Hematopoietic multipotent progenitor cell (in vitro differentiated cells): ENCODE results near the gene PIP5K1B. TPM values are rescaled to one million over a fixed set of nuclear protein-coding genes. Genes with fewer than 3 reads are reported as not detected.
"Not testable (repeated sequence)": the region's sequence is repeated elsewhere in the genome, so short reads cannot be mapped to it uniquely, and the experiment has no call there.

Experiments used
- DNase-seq, 3 donors: peaks; one replicate each; pipeline ENCODE4 v3.0.0-alpha.2; 2011 to 2015; ENCODE audit warnings: low read depth in 2 of 3, low spot score in 2 of 3
- total RNA-seq: library from RNA; depleted of rRNA; stranded (reverse); fragments of >200 nt; gene quantifications from one replicate; pipeline ENCODE4 v1.2.3, GENCODE V29; 2012

The PIP5K1B gene, protein sequence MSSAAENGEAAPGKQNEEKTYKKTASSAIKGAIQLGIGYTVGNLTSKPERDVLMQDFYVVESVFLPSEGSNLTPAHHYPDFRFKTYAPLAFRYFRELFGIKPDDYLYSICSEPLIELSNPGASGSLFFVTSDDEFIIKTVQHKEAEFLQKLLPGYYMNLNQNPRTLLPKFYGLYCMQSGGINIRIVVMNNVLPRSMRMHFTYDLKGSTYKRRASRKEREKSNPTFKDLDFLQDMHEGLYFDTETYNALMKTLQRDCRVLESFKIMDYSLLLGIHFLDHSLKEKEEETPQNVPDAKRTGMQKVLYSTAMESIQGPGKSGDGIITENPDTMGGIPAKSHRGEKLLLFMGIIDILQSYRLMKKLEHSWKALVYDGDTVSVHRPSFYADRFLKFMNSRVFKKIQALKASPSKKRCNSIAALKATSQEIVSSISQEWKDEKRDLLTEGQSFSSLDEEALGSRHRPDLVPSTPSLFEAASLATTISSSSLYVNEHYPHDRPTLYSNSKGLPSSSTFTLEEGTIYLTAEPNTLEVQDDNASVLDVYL
- total RNA-seq, result 12.4 TPM

DNA sequence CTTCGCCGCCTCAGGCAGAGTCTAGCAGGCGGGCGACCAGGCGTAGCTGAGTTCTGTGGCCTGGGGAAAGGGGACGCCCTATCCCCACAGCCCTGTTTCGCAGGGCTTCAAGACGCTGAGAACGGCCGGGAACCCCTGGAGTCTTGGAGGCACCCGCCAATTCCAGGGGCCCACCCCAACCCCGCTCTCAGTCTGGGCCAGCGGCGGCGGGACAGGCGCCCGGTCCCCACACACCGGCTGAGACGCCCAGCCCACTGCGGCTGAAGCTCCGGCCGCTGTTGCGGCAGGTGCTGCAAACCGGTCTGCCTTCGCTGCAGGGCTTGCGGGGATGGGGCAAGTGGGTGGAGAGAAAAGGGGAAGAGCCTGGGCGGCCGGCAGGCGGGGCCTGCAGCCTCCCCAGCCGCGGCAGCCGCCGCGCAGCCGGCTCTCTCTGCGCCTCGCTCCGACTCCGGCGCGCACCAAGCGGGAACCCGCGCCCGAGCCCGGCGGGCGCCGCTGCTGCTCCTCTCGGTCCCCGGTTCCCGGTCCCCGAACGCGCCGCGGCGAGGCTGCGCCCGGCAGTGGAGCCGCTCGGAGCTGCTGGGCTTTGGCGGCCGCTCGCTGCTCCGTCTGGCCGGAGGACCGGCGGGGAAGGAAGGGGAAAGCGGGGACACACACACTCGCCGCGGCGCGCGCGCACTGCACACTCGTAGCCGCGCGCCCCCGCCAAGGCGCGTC, at the start of gene PIP5K1B:
Gene PIP5K1B (plus strand): TSS at position 427 of the 717 bp plus-strand sequence. CDS start 117,375 bp downstream, outside the sequence.
- peak in 2 of 3 donors; percentile 87 to 91 for DNase-seq

DNA sequence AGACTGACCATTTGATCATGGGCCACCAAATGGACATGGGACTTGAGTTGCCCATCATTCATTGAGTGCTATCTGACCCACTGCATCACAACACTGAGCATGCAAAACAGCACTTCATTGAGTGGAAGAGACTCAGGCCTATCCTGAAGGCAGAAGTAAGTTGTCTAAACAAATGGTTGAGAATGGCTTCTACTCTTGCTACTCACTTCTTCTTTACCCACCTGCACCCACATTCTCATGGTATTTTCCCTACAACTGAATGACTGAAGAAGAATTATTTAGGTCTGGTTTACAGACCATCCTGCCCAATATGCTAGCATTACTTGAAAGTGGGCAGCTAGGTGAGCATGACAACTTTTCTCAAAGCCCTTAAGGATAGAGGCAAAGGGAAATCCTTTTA, 41.0 kb upstream of the PIP5K1B start:
- no peak for DNase-seq

DNA sequence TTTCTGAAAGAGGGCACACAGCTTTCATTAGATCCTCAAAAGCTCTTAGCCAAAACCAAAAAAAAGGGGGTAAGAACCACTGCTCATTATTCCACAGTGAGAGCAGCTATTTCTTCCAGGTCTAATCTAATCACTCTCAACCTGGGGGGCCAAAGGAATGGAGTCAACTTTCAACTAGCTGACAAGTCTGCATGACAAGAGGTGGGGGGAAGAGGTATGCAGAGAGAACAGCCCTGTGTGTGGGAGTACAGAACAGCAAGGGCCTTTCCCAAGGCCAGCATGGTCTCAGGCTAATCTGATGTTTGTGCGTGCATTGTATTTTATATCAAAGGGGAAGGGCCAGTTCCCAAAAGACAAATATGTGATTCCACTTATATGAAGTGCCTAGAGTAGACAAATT, 36.9 kb upstream of the PIP5K1B start:
- no peak for DNase-seq

DNA sequence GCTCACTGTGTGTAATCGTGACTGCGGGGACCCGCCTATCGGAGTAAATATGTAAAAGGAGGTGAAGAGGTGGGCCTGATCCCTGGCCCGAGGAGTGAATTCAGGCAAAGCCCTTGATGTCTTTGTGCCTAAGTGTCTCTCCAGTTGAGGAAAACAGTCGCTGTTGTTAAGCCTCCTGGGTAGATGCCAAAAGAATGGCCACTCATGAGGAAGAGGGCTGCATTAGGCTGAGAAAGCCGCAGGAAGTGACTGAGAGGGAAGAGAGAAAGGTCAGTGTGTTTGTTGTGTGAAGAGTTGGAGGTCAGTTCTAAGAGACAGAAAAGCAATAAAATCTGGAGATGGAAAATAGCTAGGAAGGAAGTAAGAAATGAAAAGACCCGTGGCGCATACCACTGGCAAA, 35.8 kb upstream of the PIP5K1B start:
- no peak for DNase-seq

DNA sequence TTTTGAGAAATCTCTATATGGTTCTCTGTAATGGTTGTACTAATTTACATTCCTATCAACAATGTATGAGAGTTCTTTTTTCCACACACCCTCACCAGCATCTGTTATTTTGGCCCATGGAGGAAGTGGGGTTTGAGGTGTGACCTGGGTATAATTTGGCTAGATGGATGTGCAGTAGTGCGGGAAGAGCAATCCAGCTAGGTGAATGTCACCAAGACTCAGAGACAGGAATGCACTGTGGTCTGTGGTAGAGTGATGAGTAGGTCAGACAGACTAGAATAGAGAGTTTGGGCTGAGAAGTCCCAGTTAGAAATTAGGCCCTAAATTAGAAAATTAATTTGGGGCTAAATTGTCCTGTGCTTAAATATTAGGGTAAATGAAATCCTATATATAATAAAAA, 32.8 kb upstream of the PIP5K1B start:
- DNase-seq, result no peak

DNA sequence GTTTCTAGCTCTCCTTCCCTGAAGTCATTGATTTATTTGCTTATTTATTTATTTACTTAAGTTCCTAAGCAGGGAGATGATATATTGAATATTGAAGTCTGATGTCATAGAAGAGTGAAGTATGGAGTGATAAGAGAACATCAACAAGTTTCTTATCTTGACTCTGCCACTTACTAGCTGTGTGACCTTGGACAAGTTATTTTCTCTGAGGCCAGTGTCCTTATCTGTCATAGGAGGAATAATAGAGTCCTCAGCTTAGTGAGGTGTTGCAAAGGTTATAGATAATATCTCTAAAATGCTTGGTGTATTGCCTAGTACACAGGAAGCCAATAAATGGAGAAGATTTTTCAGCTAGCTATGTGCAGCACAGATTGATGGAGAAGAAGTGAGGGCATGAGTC, 32.4 kb upstream of the PIP5K1B start:
- no peak for DNase-seq

DNA sequence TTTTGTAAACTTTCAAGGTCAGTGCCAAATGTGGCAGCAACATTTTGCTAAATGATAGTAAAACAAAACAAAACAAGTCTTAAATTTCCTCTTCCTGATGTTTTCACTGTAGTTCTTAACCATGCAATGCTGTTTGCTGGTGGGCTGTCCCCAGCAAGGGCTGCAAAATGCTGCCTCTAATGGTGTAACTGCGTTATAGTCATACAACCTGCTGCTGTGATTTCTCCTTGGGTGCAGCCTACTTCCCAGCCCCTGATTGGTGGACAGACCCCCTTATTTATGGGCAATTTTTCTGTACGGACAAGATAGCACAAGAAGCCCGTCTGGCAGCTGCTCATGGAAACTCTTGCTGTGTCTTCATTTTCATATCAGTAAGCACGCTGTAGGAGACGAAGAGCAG, 26.6 kb upstream of the PIP5K1B start:
- DNase-seq, result peak in 2 of 3 donors; percentile 29 to 39

DNA sequence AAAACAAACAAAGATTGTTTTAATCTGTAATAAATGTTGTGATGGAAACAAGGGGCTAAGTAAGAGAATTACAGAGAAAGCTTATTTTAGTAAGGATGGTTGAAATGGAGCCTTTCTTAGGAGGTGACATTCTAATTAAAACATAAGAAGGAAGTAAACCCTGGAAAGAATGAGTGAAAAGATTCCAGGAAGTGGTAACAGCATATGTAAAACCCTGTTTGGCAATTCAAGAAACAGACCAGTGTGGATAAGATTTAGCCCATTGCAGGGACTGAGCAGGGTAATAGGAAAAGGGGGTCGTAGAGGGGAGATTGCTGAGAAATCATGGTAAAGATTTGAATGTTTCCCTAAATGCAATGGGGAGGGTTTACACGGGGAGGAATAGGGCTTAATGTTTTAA, 21.6 kb upstream of the PIP5K1B start:
- no peak for DNase-seq

DNA sequence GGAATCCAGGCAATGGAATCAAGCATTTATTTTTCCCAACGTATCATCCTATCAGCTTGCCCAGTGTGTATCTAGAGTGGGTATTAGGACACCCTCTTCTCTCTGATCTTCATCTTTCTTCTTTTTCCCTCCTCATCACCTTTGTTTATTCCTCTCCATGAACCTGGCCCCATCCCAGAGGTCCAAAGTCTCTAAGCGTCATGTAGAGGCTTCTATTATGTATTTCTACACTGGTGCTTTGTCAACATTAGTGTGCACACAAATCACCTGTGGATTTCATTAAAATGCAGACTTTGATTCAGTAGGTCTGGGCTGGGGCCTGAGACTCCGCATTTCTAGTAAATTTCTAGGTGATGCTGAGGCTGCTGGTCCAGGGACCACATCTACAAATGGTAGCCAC, 19.8 kb upstream of the PIP5K1B start:
- DNase-seq, result no peak

DNA sequence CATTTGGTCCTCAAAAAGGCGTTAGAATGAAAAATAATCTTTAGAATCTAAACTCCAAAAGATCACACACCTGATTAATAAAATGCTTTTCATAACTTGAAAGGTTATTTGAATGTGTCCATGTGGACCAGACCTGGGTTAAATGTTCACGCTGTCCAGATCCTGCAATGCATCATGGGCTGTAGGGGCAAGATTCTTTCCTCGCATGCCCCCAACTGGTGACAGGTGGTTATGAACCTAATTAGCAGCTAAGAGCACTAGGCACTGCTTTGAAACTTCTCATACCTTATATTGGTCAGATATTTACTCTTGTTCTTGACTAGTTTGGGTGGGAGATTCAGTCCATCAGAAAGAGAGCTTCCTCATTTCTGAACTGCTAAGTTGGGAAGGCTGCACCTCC, 19.3 kb upstream of the PIP5K1B start:
- peak in 1 of 3 donors; percentile 64 for DNase-seq

DNA sequence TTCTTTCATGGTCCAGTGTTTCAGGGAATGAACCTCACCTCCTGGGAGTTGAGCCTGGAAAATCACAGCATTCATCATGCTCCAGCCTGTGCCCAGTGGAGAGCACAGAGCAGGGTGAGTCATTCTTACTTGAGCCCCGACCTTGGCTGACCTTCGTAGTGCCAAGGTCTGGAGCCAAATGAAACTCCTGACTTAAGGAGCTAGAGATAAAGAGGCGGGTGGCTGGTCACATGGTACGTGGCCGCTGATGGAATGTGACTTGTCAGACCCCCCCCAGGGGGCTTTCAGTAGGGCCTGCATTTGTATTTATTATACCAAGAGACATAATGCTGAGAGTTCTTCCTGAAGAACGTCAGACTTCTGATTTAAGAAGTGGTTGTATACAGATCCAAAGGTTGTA, 15.0 kb upstream of the PIP5K1B start:
- no peak for DNase-seq

DNA sequence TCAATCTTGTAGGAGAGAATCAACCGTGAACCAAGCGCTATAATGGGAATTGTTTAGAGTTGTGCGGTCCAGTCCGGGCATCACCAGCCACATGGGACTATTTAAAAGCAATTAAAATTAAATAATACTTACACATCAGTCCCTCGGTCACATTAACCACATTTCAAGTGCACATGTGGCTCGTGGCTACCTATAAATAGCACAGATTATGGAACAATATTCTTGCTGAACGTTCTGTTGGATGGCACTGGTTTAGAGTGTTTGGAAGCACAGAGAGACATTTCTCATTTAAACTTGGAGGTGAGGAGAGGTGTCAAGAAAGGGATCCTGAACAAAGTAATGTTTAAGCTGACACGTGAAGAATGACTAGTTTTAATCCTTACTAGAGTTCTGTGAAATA, 12.5 kb upstream of the PIP5K1B start:
- DNase-seq, result no peak

DNA sequence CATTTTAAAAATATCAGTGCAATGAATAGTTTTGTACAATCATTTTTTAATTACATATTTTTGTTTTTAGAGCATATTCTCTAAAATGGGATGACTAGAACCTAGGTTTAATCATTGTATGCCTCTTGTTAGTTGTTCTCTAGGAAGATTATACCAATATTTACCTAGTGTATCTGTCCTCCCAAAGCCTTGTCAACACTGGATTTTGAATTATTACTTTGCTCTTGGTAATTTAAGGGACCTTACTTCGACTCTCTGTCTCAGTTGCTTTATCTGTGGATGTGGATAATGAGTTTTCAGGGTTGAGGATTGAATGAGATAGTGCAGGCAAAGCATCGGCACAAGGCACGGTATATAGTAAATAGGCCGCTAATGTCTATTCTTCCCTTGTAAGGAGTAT, 10.9 kb upstream of the PIP5K1B start:
- DNase-seq, result no peak

DNA sequence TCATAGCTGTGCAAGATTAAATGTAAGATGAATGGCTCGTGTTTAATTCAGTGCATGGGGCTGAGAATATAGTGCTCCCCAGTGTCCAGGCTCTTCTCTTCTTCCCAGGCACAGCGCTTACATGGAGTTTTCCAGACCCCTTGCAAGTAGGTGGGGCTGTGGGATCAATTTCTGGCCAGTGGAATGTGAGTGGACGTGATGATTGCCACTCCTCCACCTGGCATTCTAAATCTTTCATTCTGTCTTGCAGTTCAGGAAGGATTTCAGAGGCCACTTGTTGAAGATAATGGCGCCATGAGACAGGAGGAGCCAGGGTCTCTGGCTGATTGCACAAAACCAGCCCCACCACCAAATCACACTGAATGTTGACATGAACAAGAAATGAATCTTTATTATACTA, 7.2 kb upstream of the PIP5K1B start:
- DNase-seq, result no peak

DNA sequence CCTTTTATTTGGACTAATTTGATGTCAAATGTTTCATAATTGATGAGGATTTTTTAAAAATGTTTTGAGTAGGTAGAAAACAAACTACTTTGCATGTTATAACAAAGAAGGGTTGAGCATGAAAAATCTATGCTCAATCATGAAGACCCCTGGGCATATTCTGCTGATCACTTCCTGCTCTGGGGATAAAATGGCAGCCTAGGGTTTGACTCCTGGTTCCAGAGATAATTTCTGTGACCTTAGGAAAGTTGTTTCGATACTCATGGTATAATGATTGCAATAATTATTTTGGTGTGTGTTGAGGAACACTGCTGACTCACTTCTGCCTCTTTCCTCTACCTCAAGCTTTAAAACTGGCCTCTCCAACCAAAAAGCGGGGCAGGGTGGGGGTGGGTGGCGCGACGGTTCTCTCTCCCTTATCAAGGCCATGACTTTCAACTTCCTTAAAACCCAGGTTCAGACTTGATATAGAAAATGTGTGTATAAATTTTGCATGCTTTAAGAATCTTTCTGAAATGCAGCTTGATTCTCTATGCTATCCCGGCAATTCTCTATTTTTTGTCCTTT, 6.0 kb upstream of the PIP5K1B start:
- DNase-seq, result peak in 2 of 3 donors; percentile 60 to 78

DNA sequence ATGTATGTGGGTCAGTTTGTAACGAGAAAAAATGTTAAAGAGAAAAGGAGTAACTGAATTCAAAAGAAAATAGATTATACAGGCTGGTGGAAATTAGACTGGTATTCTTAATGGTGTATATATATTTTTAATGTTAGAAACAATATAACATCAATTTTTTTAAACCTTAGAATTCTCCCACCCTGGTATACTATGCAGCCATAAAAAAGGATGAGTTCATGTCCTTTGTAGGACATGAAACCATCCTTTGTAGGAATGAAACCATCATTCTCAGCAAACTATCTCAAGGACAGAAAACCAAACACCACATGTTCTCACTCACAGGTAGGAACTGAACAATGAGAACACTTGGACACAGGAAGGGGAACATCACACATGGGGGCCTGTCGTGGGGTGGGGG, 5.4 kb upstream of the PIP5K1B start:
- DNase-seq, result not testable (repeated sequence)

DNA sequence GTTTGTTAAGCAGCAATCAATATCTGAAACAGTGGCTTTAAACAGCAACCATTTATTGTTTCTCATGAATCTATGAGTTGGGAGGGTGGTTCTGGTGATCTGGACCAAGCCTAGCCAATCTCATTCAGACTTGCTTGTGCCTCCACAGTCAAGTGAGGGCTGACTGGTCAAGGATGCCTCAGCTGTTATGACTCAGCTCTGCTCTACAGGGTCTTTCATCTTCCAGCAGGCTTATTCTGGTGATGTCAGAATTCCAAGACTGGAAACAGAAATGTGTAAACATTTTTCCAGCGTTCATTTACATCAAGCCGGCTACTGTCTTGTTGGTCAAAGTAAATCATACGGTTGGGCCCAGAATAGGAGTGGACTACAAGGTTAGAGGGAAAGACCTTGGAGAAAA, 2.5 kb upstream of the PIP5K1B start:
- no peak for DNase-seq

DNA sequence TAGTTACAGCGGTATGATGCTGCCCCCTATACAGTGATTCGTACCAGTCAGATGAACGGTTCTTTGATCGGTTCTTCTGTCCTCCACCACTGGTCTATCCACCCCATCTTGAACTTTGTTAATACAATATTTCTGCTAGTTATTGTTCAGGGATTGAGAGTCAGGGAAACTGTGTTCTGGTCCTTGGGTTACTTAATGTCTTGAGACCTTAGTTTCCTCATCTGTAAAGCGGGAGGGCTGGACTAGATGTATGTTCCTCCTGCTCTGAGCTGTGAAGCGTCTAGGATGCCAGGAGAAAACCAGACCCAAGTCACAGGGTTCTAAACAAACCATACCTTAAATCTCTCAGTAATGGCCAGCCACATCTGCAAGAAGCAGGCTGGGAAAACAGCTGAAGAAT, 1.4 kb upstream of the PIP5K1B start:
- DNase-seq, result no peak

DNA sequence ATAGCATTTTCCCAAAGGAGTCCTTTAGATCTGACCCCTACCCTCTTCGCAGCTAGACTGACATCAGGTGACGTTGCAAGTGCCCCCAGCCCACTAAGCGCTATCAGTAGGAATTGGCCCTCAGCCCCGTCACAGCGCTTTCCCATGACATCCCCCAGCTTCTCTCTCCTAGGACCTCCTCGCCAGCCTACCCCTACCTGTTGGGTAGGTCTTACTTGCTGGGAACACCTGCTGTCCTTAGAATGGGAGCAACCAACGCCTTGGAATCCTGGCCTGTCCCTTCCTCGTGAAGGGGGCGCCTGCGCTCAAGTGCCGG, 584 bp upstream of the PIP5K1B start:
- DNase-seq, result no peak

DNA sequence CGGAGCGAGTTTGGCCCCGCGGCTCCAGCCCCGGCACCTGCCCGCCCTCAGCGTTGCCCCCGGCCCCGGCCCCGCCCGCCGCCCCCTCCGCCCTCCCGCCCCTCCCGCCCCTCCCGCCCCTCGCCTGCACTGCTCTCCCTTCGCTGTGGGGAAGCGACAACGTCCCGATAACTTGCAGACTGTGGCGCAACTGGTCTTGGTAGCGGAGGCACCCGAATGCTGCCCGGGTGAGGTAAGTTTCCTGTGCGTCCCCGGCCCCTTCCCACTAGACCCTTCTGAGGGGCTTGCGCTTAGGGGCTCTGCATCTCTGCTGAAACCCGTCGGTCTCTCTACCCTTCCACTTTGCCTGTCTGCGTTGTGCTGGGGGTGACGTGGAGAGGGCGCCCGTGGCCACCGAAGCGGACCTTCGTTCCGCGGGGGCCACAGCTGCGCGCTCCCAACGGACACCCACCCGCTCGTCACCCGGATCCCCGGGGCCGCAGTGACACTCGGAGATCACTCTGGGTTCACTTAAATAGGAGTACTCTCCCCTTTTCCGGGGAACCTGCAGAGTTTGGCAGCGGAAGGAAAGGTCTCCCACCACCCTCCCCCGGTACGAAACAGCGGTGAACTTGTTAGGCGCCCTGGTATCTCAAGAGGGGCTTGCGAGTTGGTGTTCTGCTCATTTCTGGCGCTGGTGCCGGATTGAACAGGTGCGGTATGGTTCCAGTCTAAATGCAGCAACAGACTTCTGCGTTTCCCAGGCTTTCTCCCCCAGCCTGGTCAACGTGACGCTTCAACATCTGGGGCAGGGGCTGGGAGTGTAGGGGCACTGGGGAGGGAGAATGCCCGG, 707 bp downstream of the PIP5K1B start:
- DNase-seq, result peak in 2 of 3 donors; percentile 66 to 70
